Colonic mucosa (tissue), 4 donors: ENCODE data around the gene FGGY. TPM values are rescaled to one million over a fixed set of nuclear protein-coding genes. Genes with fewer than 3 reads are reported as not detected.

ENCODE experiments used
- DNase-seq: peaks from one replicate; pipeline ENCODE4 v3.0.0-alpha.2; 2020
- H3K27ac ChIP-seq: fragments of 200-600 bp; one replicate; pipeline ENCODE4 v1.8.0; 2021
- H3K27me3 ChIP-seq: fragments of 200-600 bp; one replicate; pipeline ENCODE4 v1.8.0; 2021
- H3K36me3 ChIP-seq: fragments of 200-600 bp; one replicate; pipeline ENCODE4 v1.8.0; 2021
- H3K4me1 ChIP-seq: fragments of 200-600 bp; one replicate; pipeline ENCODE4 v1.8.0; 2021; ENCODE audit warnings: mild to moderate bottlenecking
- H3K4me3 ChIP-seq: fragments of 200-600 bp; one replicate; pipeline ENCODE4 v1.8.0; 2021
- H3K9ac ChIP-seq, 2 donors: one replicate each; pipeline ENCODE4 v1.7.0; 2013; ENCODE audit warnings: control low read depth in 2 of 2, low read depth in 2 of 2, low read length in 2 of 2
- H3K9me3 ChIP-seq: fragments of 200-600 bp; one replicate; pipeline ENCODE4 v1.8.0; 2021
- CTCF ChIP-seq: fragments of 200-600 bp; IDR thresholded peaks from one replicate; pipeline ENCODE4 v1.8.0; 2022; ENCODE audit warnings: antibody characterized with exemption, mild to moderate bottlenecking
- intact Hi-C: fragments of 100-400 bp; cut with DNase I; formaldehyde crosslinking; loops from one replicate; pipeline ENCODE4 v1.14.1; 2022
- total RNA-seq, 2 donors: library from RNA; stranded (reverse); fragmentation: NEBNext Ultra II Directional in 1 of 2; extraction: Animal tissue kit (Norgen Biotek cat#: 25700) in 1 of 2; gene quantifications; one replicate each; pipeline ENCODE4 v1.2.1, GENCODE V29; 2021
- donor health status: healthy.
- donor health status: DM: no; HTN: no; CAD: no.
- donor health status: DM: no; HTN: no; CAD: no.

The FGGY gene
- total RNA-seq, 2 donors from 2014 or later = 12.5 to 19.5 TPM

- H3K27ac ChIP-seq = no peak overlapping the region
- no peaks in the 10 kb centered on the region for H3K9me3 ChIP-seq
- no peak overlapping the region for H3K9ac ChIP-seq
- no peak for DNase-seq
- no peaks in the 10 kb centered on the region for H3K27me3 ChIP-seq
- H3K4me1 ChIP-seq = no peaks in the 10 kb centered on the region
- no peaks in the 10 kb centered on the region for H3K36me3 ChIP-seq
- no peak for TF ChIP-seq CTCF
- no peak overlapping the region for H3K4me3 ChIP-seq
- intact Hi-C loops = no loop called here
Measured at GRCh38 chr1:59653968-59654367, 357.1 kb downstream of the FGGY start.

- Histone ChIP-seq H3K36me3 (no peaks in the 10 kb centered on the region), H3K9ac (no peak overlapping the region), H3K9me3 (no peaks in the 10 kb centered on the region), H3K27me3 (no peaks in the 10 kb centered on the region), H3K4me3 (no peak overlapping the region), H3K4me1 (no peaks in the 10 kb centered on the region), H3K27ac (no peak overlapping the region)
- intact Hi-C loops = no loop called here
- no peak for DNase-seq
- TF ChIP-seq CTCF = no peak
Measured at GRCh38 chr1:59657873-59658465, 361.1 kb downstream of the FGGY start.

DNA sequence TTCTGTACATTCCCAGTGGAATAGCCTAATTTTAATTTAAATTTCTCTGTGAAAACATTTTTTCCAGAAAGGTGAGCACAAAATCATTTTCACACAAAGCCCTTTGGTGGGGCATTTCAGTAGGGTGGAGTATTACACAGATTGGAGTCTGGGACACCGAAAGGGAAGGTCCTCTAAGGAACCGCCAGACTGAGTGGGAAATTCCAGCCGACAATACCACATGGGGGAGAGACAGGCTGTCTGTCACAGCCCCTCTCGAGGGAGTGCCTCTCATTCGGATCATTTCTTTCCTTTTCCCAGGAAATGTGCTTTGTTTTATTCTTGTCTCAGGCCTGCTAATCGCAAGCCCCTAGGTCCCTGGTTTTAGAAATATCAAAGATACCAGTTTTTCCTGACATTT is 367.3 kb downstream of the FGGY start:
- no peak overlapping the region for H3K27ac ChIP-seq

GRCh38 chr1:59666106-59666505 is 369.2 kb downstream of the FGGY start:
- Histone ChIP-seq H3K27me3 (no peaks in the 10 kb centered on the region), H3K4me1 (no peaks in the 10 kb centered on the region), H3K4me3 (no peak overlapping the region), H3K9me3 (no peaks in the 10 kb centered on the region), H3K9ac (no peak overlapping the region), H3K36me3 (no peaks in the 10 kb centered on the region), H3K27ac (no peak overlapping the region)
- intact Hi-C loops = no loop called here
- no peak for DNase-seq
- TF ChIP-seq CTCF = no peak

More for the DNA sequence above, 367.3 kb downstream of the FGGY start:
- TF ChIP-seq CTCF = no peak
- H3K27me3 ChIP-seq = no peaks in the 10 kb centered on the region
- H3K4me3 ChIP-seq = no peak overlapping the region
- H3K9me3 ChIP-seq = no peaks in the 10 kb centered on the region
- H3K4me1 ChIP-seq = no peaks in the 10 kb centered on the region
- H3K9ac ChIP-seq = no peak overlapping the region
- intact Hi-C loops = no loop called here
- DNase-seq = no peak
- H3K36me3 ChIP-seq = no peaks in the 10 kb centered on the region

- Histone ChIP-seq H3K4me3 (no peak overlapping the region), H3K27me3 (no peaks in the 10 kb centered on the region), H3K27ac (no peak overlapping the region), H3K9me3 (no peaks in the 10 kb centered on the region), H3K4me1 (no peaks in the 10 kb centered on the region), H3K9ac (no peak overlapping the region), H3K36me3 (no peaks in the 10 kb centered on the region)
- intact Hi-C loops = no loop called here
- no peak for TF ChIP-seq CTCF
- no peak for DNase-seq
Measured at GRCh38 chr1:59667020-59667419, 370.1 kb downstream of the FGGY start.
